Stimulated activated naive CD8-positive, alpha-beta T cell treated with anti-CD3 and anti-CD28 coated beads, Interleukin-15, Interleukin-2, amounts not matched to agents 100 U/mL and 50 U/mL, for 24 hours (primary cell): ENCODE results near the gene CDK4.

Experiments used
- ATAC-seq: fragments of 150-1000 bp; cut with Tn5 transposase; one replicate; pipeline ENCODE4 v1.10.0; 2021
- DNase-seq: peaks from one replicate; pipeline ENCODE4 v3.0.0; 2021

Gene CDK4

DNA sequence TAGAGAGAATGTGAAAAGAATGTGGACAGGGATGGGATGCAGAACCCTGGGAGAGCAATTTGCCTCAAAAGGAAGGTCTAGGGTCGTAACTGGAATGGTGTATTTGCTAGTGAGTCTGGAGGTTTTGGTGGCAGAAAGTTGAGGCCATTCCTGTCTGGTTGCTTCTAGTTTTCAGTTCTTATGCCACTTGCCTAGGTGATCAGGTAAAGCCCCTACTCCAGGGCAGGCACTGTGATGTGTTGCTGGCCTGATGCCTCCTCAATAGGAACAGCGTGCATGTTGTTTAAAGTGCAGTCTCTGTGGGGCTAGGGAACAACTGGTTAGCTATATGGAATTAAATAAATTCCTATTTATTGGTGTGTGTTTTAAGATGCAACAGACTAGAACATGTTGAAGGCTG, 51.8 kb downstream of the CDK4 start:
- ATAC-seq (no peak), DNase-seq (no peak)

DNA sequence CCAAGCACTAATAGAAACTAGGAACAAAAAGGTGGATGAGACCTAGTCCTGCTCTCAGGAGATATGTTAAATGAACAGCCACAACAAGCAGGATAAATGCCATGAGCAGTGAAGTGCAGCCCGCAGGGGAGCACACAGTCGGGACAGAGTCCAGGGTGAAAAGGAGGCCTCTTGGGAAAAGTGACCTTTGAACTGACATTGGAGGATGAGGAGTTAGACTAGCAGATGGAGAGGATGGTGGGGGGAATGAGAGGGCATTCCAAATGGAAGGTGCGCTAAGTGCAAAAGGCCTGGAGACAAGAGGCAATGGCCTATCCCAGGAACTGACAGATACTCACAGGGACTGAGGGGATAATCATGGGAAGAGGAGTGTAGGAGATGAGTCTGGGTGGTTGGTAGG, 53.7 kb downstream of the CDK4 start:
- no peak for DNase-seq
- ATAC-seq: no peak
